BLaER1 (cell line): ENCODE measurements around the gene HYLS1.
"Not testable (repeated sequence)": the region's sequence is repeated elsewhere in the genome, so short reads cannot be mapped to it uniquely, and the experiment has no call there.

Experiments used
- H3K27ac ChIP-seq: shearing (Covaris generic); formaldehyde crosslinking; 2 replicates; pipeline ENCODE4 v1.8.1; 2022
- H3K27me3 ChIP-seq: shearing (Covaris generic); formaldehyde crosslinking; 2 replicates; pipeline ENCODE4 v1.8.1; 2022
- H3K36me3 ChIP-seq: shearing (Covaris generic); formaldehyde crosslinking; 2 replicates; pipeline ENCODE4 v1.8.1; 2022
- H3K4me1 ChIP-seq: shearing (Covaris generic); formaldehyde crosslinking; 2 replicates; pipeline ENCODE4 v1.8.1; 2022
- H3K4me2 ChIP-seq: shearing (Covaris generic); formaldehyde crosslinking; 2 replicates; pipeline ENCODE4 v1.8.1; 2022
- H3K4me3 ChIP-seq: shearing (Covaris generic); formaldehyde crosslinking; 2 replicates; pipeline ENCODE4 v1.8.1; 2022
- H3K9ac ChIP-seq: shearing (Covaris generic); formaldehyde crosslinking; 2 replicates; pipeline ENCODE4 v1.8.1; 2022
- H3K9me3 ChIP-seq: shearing (Covaris generic); formaldehyde crosslinking; 2 replicates; pipeline ENCODE4 v1.8.1; 2022
- H4K20me1 ChIP-seq: shearing (Covaris generic); formaldehyde crosslinking; 2 replicates; pipeline ENCODE4 v1.8.1; 2022
- Cebpa-rat ChIP-seq: shearing (Covaris generic); IDR thresholded peaks from 2 replicates; pipeline ENCODE4 v1.8.1; 2022

Gene HYLS1

GRCh38 chr11:125887373-125888324, at the start of gene HYLS1:
Gene HYLS1 (plus strand): TSS chr11:125887668. CDS start chr11:125899369, 11,701 bp downstream.
- Histone ChIP-seq H3K4me1 (peaks cover 38% of the 10 kb centered on the region), H3K27ac (peak within 1 kb of the TSS; percentile 97), H3K27me3 (no peaks in the 10 kb centered on the region), H3K9ac (peak within 1 kb of the TSS; percentile 92), H3K4me3 (peak within 1 kb of the TSS; percentile 98), H3K9me3 (peaks cover 14% of the 10 kb centered on the region; the same call in 1 of the 2 replicates), H3K4me2 (peak within 1 kb of the TSS; percentile 89), H4K20me1 (peaks cover 36% of the 10 kb centered on the region), H3K36me3 (peaks cover 20% of the 10 kb centered on the region)
- no peak for TF ChIP-seq Cebpa-rat

- no peaks in the 10 kb centered on the region for H4K20me1 ChIP-seq
- TF ChIP-seq Cebpa-rat, result no peak
- H3K27ac ChIP-seq, result no peak overlapping the region
- no peaks in the 10 kb centered on the region for H3K4me1 ChIP-seq
- no peak overlapping the region for H3K4me3 ChIP-seq
- H3K9ac ChIP-seq, result no peak overlapping the region
- no peak overlapping the region for H3K4me2 ChIP-seq
- H3K27me3 ChIP-seq, result no peaks in the 10 kb centered on the region
- H3K36me3 ChIP-seq, result peaks cover 14% of the 10 kb centered on the region; the same call in 1 of the 2 replicates
- peaks cover 35% of the 10 kb centered on the region for H3K9me3 ChIP-seq
These were observed 45.0 kb upstream of the HYLS1 start for GRCh38 chr11:125842321-125842948.

- no peak overlapping the region for H3K27ac ChIP-seq
- H4K20me1 ChIP-seq, result no peaks in the 10 kb centered on the region
- TF ChIP-seq Cebpa-rat, result no peak
- H3K36me3 ChIP-seq, result peaks cover 14% of the 10 kb centered on the region; the same call in 1 of the 2 replicates
- no peak overlapping the region for H3K4me2 ChIP-seq
- no peaks in the 10 kb centered on the region for H3K4me1 ChIP-seq
- H3K9ac ChIP-seq, result no peak overlapping the region
- H3K4me3 ChIP-seq, result no peak overlapping the region
- no peaks in the 10 kb centered on the region for H3K27me3 ChIP-seq
- peaks cover 40% of the 10 kb centered on the region for H3K9me3 ChIP-seq
These were observed 41.3 kb upstream of the HYLS1 start for GRCh38 chr11:125846188-125846587.

- H3K9me3 ChIP-seq, result peaks cover 17% of the 10 kb centered on the region; the same call in 1 of the 2 replicates
- not testable (repeated sequence) for H3K4me1 ChIP-seq, H3K27ac ChIP-seq, H3K4me2 ChIP-seq, H3K27me3 ChIP-seq, H3K9ac ChIP-seq, H3K36me3 ChIP-seq, H4K20me1 ChIP-seq, H3K4me3 ChIP-seq
These were observed 29.8 kb upstream of the HYLS1 start for GRCh38 chr11:125857670-125858069.

GRCh38 chr11:125862786-125863185, 24.7 kb upstream of the HYLS1 start:
- H3K4me1 ChIP-seq, H3K27me3 ChIP-seq, H3K4me3 ChIP-seq, H3K9ac ChIP-seq, H3K36me3 ChIP-seq, H3K4me2 ChIP-seq, H3K27ac ChIP-seq, H4K20me1 ChIP-seq: not testable (repeated sequence)
- H3K9me3 ChIP-seq, result 0 out of 2 replicates have a peak, but pooled peaks cover 17% of the 10 kb centered on the region

- not testable (repeated sequence) for H4K20me1 ChIP-seq, H3K36me3 ChIP-seq, H3K27me3 ChIP-seq, H3K9me3 ChIP-seq, H3K4me1 ChIP-seq, H3K27ac ChIP-seq, H3K4me3 ChIP-seq, H3K4me2 ChIP-seq, H3K9ac ChIP-seq
These were observed 22.1 kb upstream of the HYLS1 start for GRCh38 chr11:125865354-125865753.

- Histone ChIP-seq H3K4me3 (no peak overlapping the region), H3K4me2 (no peak overlapping the region), H3K9ac (no peak overlapping the region), H3K4me1 (no peaks in the 10 kb centered on the region), H3K36me3 (no peaks in the 10 kb centered on the region), H3K27me3 (no peaks in the 10 kb centered on the region), H4K20me1 (no peaks in the 10 kb centered on the region), H3K27ac (no peak overlapping the region), H3K9me3 (peaks cover 18% of the 10 kb centered on the region)
- no peak for TF ChIP-seq Cebpa-rat
These were observed 17.9 kb upstream of the HYLS1 start for GRCh38 chr11:125869521-125869920.

GRCh38 chr11:125871391-125872137, 15.9 kb upstream of the HYLS1 start:
- H3K4me3 ChIP-seq, result no peak overlapping the region
- H3K9ac ChIP-seq, result no peak overlapping the region
- no peak for TF ChIP-seq Cebpa-rat
- H3K27ac ChIP-seq, result no peak overlapping the region
- no peaks in the 10 kb centered on the region for H4K20me1 ChIP-seq
- H3K9me3 ChIP-seq, result peaks cover 10% of the 10 kb centered on the region
- no peaks in the 10 kb centered on the region for H3K27me3 ChIP-seq
- no peaks in the 10 kb centered on the region for H3K36me3 ChIP-seq
- no peaks in the 10 kb centered on the region for H3K4me1 ChIP-seq
- H3K4me2 ChIP-seq, result no peak overlapping the region

- Histone ChIP-seq H3K4me2 (no peak overlapping the region), H3K36me3 (no peaks in the 10 kb centered on the region), H3K9ac (no peak overlapping the region)
These were observed 15.4 kb upstream of the HYLS1 start for GRCh38 chr11:125872138-125872491.

More at GRCh38 chr11:125872138-125872491, 15.4 kb upstream of the HYLS1 start:
- no peaks in the 10 kb centered on the region for H3K4me1 ChIP-seq
- H3K9me3 ChIP-seq, result peaks cover 10% of the 10 kb centered on the region
- no peak for TF ChIP-seq Cebpa-rat
- H4K20me1 ChIP-seq, result no peaks in the 10 kb centered on the region
- H3K4me3 ChIP-seq, result no peak overlapping the region
- no peaks in the 10 kb centered on the region for H3K27me3 ChIP-seq
- no peak overlapping the region for H3K27ac ChIP-seq
